H1 (cell line): Measurements from ENCODE around the gene PRPF38A. TPM values are rescaled to one million over a fixed set of nuclear protein-coding genes. Genes with fewer than 3 reads are reported as not detected.

Experiments used
- CBX8 ChIP-seq: fragments of 300-800, 300-1000 bp; sonication (generic); IDR thresholded peaks from 2 replicates; pipeline ENCODE4 v1.7.1; 2016; ENCODE audit warnings: low read depth, low read length, borderline replicate concordance
- KDM4A ChIP-seq: IDR thresholded peaks from one replicate; pipeline ENCODE4 v1.7.1; 2012; ENCODE audit warnings: low read depth, mild to moderate bottlenecking, moderate library complexity, low read length, inconsistent platforms; ENCODE audit not compliant: severe bottlenecking
- NANOG ChIP-seq: IDR thresholded peaks from 2 replicates; pipeline ENCODE4 v1.6.1; 2011; ENCODE audit warnings: low read length, low read depth, mild to moderate bottlenecking, inconsistent platforms; ENCODE audit not compliant: insufficient read depth, poor library complexity, severe bottlenecking
- polyA plus RNA-seq, 7 experiments: library from polyadenylated mRNA; depleted of rRNA in 3 of 7; stranded (reverse) in 5 of 7; unstranded in 2 of 7; fragments of >200 nt in 5 of 7; fragments of 200-250 nt in 2 of 7; gene quantifications; 1 replicate in 5 of 7; 2 replicates in 1 of 7; 4 replicates in 1 of 7; pipeline versions ENCODE4 v1.2.1 to v1.2.3, GENCODE V29; 2011 to 2013; ENCODE audit warnings: missing spikeins in 2 of 7, mixed read lengths in 2 of 7
- total RNA-seq: library from RNA; stranded (reverse); fragmentation: NEBNext Ultra II Directional; extraction: Animal tissue kit (Norgen Biotek cat#: 25700); gene quantifications from 2 replicates; pipeline ENCODE4 v1.2.1, GENCODE V29; 2021

Gene PRPF38A
- total and polyA plus RNA-seq, 2 of the 8 experiments (the other 6 are each of a cell fraction or from before 2014, with no cell fraction given), result 25.6 to 76.2 TPM

- TF ChIP-seq CBX8, result no peak
- no peak for TF ChIP-seq KDM4A
- TF ChIP-seq NANOG, result no peak
These were observed 28.4 kb downstream of the PRPF38A start (continued) for GRCh38 chr1:52432807-52433206.
